ENCODE measurements around the gene ARHGAP5.

GRCh38 chr14:32189811-32190210, 112.7 kb downstream of the ARHGAP5 start:
- TF ChIP-seq CTCF (IDR thresholded peaks at IDR 0.05) (no peak), POLR2AphosphoS5 (IDR thresholded peaks at IDR 0.05; ENCODE audit: low read depth, low read length) (no peak), TCF7L2 (IDR thresholded peaks at IDR 0.05; ENCODE audit: low read depth, low read length) (no peak), SIN3A (IDR thresholded peaks at IDR 0.05; ENCODE audit: borderline replicate concordance, insufficient read depth, low read depth, low read length) (no peak), REST (IDR thresholded peaks at IDR 0.05; ENCODE audit: insufficient read depth in 1 of 2, low read depth in 2 of 2, low read length in 1 of 2) (no peak)

Data from Panc1 (cell line).